ENCODE data around the gene SLC12A9. TPM values are rescaled to one million over a fixed set of nuclear protein-coding genes. Genes with fewer than 3 reads are reported as not detected.

The SLC12A9 gene
- total RNA-seq, 1 donor = 16.0 TPM

DNA sequence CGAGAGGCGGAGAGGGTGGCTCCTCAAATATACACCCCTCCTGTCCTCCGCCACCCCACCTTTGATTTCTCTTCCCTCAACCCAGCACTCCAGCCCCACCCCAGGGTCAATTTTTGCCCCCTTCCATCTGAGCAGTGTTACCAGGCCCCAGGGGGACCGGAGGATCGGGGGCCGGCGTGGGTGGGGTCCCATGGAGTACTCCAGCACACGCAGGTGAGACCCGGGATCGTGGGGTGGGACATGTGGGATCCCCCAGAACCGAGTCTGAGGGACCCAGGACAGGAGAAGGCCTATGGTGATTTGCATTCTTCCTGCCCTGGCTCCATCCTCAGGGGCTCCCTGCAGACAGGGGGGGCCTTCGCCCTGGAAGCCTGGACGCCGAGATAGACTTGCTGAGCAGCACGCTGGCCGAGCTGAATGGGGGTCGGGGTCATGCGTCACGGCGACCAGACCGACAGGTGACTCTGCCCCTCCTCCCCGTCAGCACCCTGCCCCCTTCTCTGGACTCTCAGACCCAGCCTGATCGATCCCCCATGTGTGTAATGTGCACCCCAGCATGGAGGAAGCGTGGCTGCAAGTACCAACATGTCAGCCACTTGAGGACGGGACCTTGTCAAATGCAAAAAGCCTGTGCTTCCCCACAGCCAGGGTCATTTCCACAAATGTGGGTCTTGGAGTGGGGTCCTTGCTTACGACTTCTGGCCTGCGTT, 15.4 kb downstream of the SLC12A9 start:
- peak overlapping the region; percentile 87 for H3K4me3 ChIP-seq (ENCODE audit: low read depth, low read length)
- DNase-seq (ENCODE audit: low read depth) = no peak
- TF ChIP-seq, protein P1, sequence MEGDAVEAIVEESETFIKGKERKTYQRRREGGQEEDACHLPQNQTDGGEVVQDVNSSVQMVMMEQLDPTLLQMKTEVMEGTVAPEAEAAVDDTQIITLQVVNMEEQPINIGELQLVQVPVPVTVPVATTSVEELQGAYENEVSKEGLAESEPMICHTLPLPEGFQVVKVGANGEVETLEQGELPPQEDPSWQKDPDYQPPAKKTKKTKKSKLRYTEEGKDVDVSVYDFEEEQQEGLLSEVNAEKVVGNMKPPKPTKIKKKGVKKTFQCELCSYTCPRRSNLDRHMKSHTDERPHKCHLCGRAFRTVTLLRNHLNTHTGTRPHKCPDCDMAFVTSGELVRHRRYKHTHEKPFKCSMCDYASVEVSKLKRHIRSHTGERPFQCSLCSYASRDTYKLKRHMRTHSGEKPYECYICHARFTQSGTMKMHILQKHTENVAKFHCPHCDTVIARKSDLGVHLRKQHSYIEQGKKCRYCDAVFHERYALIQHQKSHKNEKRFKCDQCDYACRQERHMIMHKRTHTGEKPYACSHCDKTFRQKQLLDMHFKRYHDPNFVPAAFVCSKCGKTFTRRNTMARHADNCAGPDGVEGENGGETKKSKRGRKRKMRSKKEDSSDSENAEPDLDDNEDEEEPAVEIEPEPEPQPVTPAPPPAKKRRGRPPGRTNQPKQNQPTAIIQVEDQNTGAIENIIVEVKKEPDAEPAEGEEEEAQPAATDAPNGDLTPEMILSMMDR (IDR thresholded peaks at IDR 0.05; ENCODE audit: insufficient read depth, low read depth, low read length) = no peak

DNA sequence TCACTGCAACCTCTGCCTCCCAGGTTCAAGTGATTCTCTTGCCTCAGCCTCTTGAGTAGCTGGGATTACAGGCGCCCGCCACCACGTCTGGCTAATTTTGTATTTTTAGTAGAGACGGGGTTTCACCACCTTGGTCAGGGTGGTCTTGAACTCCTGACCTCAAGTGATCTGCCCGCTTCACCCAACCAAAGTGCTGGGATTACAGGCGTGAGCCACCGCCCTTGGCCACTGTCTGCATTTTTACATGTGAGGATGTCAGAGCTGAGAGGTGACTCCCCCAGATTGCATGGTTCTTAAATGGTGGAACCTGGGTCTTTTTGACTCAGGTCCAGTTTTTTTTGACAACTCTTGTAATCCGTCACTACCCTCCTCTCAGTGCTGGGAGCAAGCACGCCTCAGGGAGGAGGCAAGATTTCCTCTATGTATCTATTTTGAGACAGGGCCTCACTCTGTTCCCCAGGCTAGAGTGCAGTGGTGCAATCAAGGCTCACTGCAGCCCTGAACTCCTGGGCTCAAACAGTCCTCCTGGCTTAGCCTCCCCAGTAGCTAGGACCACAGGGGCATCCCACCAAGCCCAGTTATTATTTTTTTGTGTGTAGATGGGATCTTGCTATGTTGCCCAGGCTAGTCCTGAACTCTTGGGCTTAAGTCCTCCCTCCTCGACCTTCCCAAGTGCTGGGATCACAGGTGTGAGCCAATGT, 21.2 kb downstream of the SLC12A9 start:
- H3K4me3 ChIP-seq (ENCODE audit: low read depth, low read length) = no peak overlapping the region
- TF ChIP-seq, protein P1 (IDR thresholded peaks at IDR 0.05; ENCODE audit: insufficient read depth, low read depth, low read length) = no peak
- DNase-seq (ENCODE audit: low read depth) = no peak

- peak overlapping the region; percentile 94 for H3K4me3 ChIP-seq (ENCODE audit: low read depth, low read length)
- TF ChIP-seq, protein P1 (IDR thresholded peaks at IDR 0.05; ENCODE audit: insufficient read depth, low read depth, low read length) = no peak
- DNase-seq (ENCODE audit: low read depth) = no peak
These were observed 21.7 kb downstream of the SLC12A9 start for GRCh38 chr7:100874300-100874576.

- peak; percentile 98 for DNase-seq (ENCODE audit: low read depth)
- TF ChIP-seq, protein P1 (IDR thresholded peaks at IDR 0.05; ENCODE audit: insufficient read depth, low read depth, low read length) = peak; percentile 46
These were observed 22.3 kb downstream of the SLC12A9 start, which contains the start of gene SRRT for GRCh38 chr7:100874577-100875355. Gene SRRT, plus strand, starts transcription at chr7:100875103. Its CDS starts 488 bp downstream, at chr7:100875591.

GRCh38 chr7:100875356-100875751, 22.8 kb downstream of the SLC12A9 start:
- H3K4me3 ChIP-seq (ENCODE audit: low read depth, low read length) = peak overlapping the region; percentile 94
- DNase-seq (ENCODE audit: low read depth) = peak; percentile 17

More at GRCh38 chr7:100874577-100875355, 22.3 kb downstream of the SLC12A9 start, which contains the start of gene SRRT:
- peak within 1 kb of the TSS; percentile 94 for H3K4me3 ChIP-seq (ENCODE audit: low read depth, low read length)

DNA sequence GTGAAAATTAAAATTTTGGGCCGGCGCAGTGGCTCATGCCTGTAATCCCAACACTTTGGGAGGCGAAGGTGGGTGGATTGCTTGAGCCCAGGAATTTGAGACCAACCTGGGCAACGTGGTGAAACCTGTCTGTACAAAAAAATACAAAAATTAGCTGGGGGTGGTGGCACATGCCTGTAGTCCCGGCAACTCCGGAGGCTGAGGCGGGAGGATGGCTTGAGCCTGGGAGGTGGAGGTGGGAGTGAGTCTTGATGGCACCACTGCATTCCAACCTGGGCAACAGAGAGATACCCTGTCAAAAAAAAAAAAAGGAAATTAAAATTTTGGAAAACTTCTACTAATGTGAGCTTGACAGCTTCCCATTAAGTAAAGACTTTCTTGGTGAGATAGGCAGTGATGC, 25.5 kb downstream of the SLC12A9 start:
- TF ChIP-seq, protein P1 (IDR thresholded peaks at IDR 0.05; ENCODE audit: insufficient read depth, low read depth, low read length) = no peak
- H3K4me3 ChIP-seq (ENCODE audit: low read depth, low read length) = no peak overlapping the region
- no peak for DNase-seq (ENCODE audit: low read depth)

More at GRCh38 chr7:100875356-100875751, 22.8 kb downstream of the SLC12A9 start:
- TF ChIP-seq, protein P1 (IDR thresholded peaks at IDR 0.05; ENCODE audit: insufficient read depth, low read depth, low read length) = no peak
